ENCODE results near the gene DHX32.

The DHX32 gene

GRCh38 chr10:125846894-125847293 is 34.2 kb downstream of the DHX32 start:
- ATAC-seq, result no peak

DNA sequence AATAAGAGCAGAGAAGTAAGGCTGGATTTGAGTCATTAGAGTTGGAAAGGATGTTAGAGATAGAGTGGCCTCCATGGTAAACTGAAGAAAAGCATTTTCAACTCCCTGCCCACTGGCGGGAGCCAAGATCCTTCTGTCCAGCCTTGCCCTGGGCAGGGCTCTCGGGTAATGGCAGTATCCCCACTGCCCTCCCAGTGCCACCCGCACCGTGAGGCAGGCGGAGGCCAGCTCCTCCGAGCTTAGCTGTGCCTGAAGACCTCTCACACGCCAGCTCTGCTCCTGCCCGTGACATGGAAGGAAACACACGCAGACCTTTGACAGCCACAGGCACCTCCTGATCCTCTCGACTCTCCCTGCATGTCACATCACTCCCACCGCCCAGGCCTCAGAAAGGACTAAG is 35.5 kb downstream of the DHX32 start:
- no peak for ATAC-seq

- no peak for ATAC-seq
These were observed 36.3 kb downstream of the DHX32 start for GRCh38 chr10:125844751-125845221.

GRCh38 chr10:125843603-125844329 is 37.3 kb downstream of the DHX32 start:
- no peak for ATAC-seq

DNA sequence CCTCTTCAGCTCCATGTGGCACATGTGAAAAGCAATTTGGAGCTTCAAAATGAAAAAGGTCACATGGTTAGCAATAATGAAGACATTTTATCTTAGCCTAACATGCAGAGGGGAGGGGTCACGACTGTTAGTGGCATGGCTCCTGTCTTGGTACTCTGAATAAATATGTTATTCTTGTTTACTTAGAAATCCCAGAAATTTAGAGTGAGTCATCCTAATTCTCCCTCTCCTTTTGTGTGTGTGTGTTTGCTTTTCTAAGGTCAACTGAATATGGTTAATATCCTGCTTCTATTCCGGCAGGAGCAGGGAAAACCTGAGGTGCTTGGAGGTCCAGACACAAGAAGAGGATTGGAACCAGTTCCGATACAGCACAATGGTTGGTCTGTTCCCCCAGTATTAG is 40.1 kb downstream of the DHX32 start:
- no peak for ATAC-seq

GRCh38 chr10:125840406-125840805 is 40.7 kb downstream of the DHX32 start:
- ATAC-seq, result no peak

DNA sequence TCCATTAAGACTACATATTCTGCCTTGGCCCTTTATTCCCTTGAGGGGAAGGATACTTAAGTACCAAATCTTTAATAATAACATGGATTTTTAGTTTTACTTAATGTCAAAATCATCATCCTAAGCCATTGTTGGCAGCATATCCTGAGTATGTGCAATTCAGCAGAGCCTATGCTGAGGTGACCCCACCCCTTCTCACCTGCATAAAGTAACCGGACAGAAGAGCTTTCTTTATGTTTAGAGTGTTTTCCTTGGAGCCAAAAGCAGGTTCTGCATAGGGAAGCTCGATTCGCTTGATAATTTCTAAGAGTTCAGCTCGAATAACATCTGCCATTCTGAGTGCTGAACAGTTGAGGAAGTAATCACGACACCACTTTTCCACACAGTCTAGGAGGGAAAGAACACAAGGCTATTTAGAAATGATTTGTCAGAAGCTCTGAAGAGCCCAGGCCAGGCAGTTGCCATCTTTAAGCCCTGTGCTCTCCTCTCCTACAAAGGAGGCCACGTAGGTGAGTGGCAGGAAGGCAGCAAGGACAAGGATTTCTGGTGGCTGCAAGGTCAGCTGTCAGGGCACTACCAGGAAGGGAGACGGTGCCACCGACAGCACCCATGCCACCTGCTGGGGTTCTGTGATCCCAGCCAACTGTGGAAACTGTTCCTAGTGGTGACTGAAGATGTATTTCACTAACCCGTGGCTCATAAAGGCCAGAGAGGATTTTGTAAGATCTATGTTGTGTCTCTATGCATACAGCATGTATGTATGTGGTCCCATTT is 42.1 kb downstream of the DHX32 start:
- no peak for ATAC-seq

DNA sequence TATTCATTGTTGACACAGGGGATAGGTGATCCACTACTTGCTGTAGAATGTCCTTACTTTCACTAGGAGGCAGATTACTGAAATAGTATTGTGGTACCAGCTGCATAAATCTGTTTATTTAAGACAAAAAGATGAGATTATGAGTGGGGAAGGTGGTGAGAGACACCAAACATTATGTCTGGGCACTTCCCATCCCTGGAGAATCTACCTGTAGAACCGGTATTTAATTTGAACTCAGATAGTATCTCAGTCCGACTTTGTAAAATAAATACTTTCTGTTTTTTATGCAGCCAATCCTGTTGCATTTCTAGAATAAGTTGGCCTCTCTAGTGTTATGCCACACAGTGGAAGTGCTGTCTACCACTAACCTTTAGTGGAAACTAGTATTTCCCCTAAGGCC is 44.3 kb downstream of the DHX32 start:
- no peak for ATAC-seq

DNA sequence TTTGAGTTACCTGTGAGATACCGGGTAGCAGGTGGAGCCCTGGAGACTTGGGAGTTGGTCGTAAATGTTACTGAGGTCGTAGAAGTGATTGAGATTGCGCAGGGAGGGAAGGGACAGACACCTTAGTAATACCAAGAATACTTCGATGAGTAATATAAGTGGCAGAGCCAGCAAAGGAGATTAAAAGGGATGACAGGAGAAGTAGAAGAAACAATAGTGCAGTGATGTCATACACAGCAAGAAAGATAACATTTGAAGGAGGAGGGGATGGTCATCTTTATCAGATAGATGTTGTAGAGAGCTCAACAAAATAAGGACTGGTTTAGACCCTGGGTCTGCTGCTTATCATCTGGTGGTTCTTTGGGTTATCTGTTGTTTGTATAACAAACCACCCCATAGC is 52.8 kb downstream of the DHX32 start:
- peak in 1 of 2 donors; percentile 32 for ATAC-seq

DNA sequence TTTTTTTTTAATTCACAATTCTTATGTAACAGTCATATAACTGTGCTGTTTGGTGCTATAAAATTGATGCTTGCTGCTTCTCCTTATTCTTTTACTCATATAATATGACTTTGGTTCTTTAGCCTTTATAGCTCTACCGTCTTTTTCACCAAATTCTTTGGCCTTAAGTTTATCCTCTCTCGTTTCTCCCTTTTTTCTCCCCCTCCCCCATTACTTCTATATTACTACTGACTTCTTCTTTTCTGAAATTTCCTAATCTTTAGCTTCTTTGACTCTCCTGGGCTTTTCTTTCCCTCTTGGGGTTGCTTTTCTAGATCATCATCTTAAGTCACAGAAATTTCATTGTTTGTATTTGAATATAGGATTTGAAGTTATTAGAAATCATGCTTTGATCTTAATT is 54.0 kb downstream of the DHX32 start:
- ATAC-seq, result no peak

DNA sequence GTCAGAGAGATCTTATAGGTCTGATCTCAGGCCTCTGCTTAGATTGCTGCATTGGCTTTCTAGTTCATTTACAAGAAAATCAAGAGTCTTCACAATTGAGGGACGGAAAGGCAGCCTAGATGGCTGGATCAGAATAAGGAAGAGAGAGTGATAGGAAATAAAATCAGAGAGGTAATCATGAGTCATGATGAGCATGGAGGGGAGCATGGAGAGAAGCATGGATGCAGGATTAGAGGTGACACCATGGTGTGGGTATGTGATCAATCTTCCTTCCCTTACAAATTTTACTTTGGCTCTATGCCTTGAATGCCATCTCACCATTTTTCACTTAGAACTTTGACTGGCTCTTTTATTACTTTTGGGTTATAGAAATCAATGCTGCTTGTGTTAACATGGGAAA is 56.4 kb downstream of the DHX32 start:
- ATAC-seq, result no peak

DNA sequence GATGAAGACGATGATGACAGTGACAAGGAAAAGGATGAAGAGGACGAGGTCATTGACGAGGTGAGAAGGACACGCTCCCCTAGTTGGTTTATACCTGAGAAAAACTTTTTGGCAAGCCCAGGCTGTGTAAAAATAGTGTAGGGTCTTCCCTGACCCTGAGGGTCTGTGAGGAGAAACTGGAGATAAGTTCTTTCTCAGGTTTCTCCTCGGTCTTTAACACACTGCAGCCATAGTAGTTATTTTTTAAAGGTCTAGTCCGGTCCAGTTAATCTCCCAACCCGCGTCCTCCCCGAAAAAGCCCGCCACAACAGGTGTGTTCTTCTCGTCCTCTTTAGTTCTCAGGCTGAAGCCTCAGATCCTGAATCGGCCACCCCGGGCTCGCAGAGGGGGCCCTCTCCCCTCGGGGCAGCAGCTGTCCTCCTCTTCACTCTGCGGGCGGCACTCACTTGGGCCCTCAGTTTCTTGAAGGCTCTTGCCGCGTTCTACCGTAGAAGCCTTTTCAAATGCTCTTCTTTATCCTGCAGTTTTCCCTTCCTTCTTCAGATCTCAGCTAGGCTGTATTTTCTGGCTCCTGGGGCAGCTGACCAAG is 57.3 kb downstream of the DHX32 start:
- ATAC-seq, result no peak

GRCh38 chr10:125822878-125823662 is 58.0 kb downstream of the DHX32 start, which contains the start of the genes BCCIP and UROS:
BCCIP (plus strand) TSS chr10:125823546; CDS start chr10:125823558, 12 bp downstream.
UROS (minus strand) TSS chr10:125823258; CDS start chr10:125816499, 6,759 bp downstream.
- peak; percentile 75 to 79 for ATAC-seq

GRCh38 chr10:125820701-125821100 is 60.4 kb downstream of the DHX32 start:
- ATAC-seq, result no peak

DNA sequence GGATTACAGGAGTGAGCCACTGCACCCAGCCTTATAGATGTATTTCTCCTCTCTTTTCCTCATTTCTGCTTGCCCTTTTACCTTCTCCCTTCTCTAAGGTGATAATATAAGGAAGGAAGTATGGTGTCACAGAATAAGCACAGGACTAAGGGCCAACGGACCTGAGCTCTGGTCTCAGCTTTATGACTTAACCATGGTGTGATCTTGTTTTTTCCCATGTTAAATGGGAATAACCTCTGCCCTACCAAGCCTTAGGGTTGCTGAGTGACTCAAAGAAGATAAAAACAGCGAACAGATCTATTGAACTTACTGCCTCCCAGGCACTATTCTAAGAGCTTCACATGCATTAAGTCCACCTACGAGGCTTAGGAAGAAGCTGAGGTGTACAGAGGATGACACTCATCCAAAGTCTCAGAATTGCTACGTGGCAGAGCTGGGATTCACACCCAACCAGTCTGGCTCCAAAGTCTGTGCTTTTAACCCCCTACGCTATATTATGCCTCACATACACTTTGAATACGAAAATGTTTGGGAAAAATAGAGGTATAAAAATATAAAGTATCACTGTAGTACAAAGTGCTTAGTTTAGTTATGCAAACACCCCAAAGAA is 63.6 kb downstream of the DHX32 start:
- no peak for ATAC-seq

DNA sequence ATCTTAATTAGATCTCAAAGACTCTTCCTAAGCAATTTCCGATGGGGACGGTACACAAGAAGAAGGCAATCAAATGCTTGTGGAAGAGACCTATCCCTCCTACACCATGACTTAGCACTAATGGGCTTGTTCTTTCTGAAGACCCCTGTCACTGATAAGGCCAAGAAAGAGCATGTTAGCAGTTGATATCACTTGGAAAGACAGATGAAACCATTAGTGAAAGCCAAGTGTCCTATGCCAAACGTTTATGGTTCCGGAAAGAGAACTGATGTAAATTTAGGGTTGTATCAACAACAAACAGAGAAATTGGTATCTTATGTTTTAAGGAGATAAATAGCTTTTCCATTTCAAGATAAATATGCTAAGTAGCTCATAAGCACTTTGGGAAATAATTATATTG is 64.5 kb downstream of the DHX32 start:
- ATAC-seq, result no peak

GRCh38 chr10:125815764-125816163 is 65.3 kb downstream of the DHX32 start:
- ATAC-seq, result no peak

- no peak for ATAC-seq
These were observed 68.9 kb downstream of the DHX32 start for GRCh38 chr10:125812128-125812750.

DNA sequence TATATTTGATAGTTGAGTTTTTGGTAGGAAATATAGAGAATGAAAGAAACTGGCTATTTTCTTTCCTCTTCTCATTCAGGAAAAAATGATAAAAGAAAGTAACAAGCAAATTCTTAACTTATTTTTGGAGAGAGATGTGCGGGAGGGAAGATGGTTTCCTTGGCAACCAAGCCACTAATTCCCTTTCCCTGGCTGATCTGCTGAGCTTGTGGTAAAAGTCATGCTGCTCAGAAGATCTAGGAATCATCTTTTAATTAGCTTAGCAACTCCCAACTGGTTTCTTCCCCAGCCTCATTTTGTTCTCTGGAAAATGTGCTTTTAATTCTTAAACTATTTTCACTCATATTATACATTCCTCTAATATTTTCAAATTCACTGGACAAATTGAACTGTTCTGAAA is 69.8 kb downstream of the DHX32 start:
- ATAC-seq, result no peak

GRCh38 chr10:125808047-125808446 is 73.0 kb downstream of the DHX32 start:
- ATAC-seq, result no peak

GRCh38 chr10:125802739-125803138 is 78.4 kb downstream of the DHX32 start:
- ATAC-seq, result no peak

DNA sequence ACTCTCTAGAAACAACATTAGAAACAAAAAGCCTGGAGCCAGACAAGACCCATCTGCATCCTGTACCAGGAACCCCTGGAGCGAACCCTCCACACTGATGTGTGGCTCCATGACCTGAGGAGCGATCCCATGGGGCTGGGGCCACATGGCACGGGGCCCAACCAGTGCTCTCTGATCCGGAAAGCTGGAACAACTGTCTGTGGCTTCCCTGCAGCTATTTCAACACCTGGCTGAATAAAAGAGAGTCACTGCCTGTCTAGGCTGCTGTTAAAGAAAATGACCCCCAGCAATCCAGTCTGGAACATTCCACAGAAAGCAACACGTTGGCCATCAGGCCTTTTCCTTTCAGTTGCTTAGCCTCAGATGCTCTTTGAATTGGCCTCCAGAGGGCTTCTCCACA is 79.0 kb downstream of the DHX32 start:
- no peak for ATAC-seq
